Colon (tissue), 2 donors: Measurements from ENCODE around the gene ETS1.

Experiments
- FAIRE-seq: peaks from 2 replicates; lab custom pipeline; 2012; peaks lifted over from hg19 to GRCh38; lab: Jason Lieb, UNC
- donor health status: control.
- donor health status: control.

Gene ETS1

GRCh38 chr11:128587415-128587814, at the start of gene ETS1:
ETS1 (minus strand) TSS chr11:128587558; CDS start chr11:128573130, 14,428 bp downstream.
- FAIRE-seq, result no peak

DNA sequence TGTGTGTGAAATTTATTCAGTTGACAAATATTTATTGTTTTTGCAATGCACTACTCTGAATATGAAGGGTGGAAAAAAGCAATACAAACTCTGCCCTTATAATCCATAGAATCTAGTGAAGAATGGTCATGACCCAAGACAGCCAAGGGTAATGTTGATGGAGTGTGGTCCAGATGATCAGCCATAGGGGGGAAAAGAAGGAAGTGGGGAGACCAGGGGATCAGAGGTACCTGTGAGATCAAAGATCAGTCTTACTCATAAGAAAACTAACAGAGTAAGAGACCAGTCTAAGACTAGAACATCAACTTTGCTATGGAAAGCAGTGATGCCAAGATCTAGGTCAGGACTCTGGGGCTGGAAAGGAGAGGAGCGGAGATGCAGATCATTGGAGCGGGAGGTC, 47.0 kb upstream of the ETS1 start:
- no peak for FAIRE-seq

DNA sequence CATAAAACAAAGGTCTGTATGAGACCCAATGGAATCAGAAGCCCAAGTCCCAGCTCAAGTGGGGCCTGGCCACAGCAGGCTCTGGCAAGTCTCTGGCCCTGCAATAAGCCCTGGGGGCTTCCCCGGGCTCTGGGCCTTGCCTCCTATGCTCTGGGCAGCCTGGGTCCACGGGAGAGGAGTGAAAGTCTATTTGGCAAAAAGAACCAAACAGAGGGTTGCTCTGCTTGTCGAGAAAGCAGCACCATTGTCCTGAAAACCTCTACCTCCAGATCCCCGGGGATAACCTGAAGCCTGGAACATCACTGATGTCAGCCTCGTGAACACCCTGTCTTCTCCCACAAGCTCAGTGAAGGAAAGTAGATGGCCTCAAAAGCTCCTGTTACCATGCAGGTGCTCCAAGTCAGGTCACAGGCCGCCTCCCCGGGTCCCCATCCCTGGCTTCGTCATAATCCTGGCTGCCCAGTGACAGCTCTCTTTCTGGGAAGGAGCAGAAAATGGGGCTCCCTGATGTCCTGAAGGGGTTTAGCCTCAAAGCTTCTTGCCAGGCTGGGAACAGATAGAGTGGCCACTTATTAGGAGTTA, 46.1 kb upstream of the ETS1 start:
- no peak for FAIRE-seq

GRCh38 chr11:128632141-128632791, 44.9 kb upstream of the ETS1 start:
- no peak for FAIRE-seq

- FAIRE-seq, result peak; percentile 60
Measured at GRCh38 chr11:128630367-128631230, 43.2 kb upstream of the ETS1 start.

DNA sequence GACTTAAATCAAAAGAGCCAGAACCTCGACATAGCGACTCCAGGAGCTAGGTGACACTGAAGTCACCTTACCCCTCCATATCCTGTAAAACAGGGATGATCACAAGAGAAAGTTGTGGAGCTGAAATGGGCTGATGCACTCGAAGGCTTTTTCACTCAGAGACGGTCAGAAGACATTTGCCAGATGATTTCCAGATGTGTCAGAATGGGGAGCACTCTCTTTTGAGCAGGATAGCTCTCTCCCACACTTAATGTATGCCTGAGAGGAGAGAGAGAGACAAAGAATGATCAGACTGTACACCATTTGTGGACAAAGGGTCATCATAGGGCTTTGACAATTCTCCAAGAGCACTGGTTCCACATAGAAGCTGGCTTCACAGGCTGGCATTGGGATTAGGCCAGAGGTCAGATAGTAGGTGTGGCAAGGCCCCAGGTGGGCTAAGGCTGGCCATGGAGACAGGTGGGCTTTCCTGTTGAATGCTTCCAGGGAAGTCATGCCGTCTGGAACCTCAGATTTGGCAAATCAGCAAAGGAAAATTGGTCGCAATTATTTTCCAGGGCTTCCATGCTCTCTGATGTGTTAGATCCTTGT, 42.3 kb upstream of the ETS1 start:
- FAIRE-seq, result no peak

GRCh38 chr11:128628686-128629085, 41.3 kb upstream of the ETS1 start:
- FAIRE-seq, result no peak

GRCh38 chr11:128628325-128628673, 40.9 kb upstream of the ETS1 start:
- FAIRE-seq, result no peak

DNA sequence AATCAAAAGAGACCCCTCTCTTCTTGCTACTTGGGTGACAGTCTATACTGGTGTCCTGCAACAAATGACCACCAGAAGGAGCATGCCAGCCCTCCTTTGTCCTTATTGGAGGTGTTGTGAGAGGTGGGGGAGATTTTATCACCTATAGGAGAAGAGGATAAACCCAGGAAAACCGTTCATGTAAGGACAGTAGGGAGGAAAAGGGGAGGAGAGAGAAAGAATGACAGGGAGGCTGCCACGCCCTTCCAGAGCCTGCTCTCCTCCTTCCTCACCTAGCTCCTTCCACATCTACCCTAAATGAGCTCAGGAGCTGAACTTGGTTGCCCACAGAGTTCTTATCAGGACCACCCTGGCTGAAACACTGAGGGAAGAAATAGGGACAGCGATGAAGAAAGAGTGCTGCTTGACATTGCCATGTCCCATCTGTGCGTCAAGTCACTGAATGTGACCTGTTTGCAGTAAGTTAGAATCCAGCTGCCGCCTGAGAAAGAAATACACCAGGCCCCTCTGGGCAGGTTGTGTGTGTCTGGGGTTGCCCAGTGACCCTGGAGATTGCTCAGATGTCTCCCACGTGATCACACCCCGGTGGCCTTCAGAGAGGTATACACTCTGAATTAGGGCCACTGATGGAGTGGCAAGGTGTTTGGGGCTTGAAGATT, 40.4 kb upstream of the ETS1 start:
- no peak for FAIRE-seq

DNA sequence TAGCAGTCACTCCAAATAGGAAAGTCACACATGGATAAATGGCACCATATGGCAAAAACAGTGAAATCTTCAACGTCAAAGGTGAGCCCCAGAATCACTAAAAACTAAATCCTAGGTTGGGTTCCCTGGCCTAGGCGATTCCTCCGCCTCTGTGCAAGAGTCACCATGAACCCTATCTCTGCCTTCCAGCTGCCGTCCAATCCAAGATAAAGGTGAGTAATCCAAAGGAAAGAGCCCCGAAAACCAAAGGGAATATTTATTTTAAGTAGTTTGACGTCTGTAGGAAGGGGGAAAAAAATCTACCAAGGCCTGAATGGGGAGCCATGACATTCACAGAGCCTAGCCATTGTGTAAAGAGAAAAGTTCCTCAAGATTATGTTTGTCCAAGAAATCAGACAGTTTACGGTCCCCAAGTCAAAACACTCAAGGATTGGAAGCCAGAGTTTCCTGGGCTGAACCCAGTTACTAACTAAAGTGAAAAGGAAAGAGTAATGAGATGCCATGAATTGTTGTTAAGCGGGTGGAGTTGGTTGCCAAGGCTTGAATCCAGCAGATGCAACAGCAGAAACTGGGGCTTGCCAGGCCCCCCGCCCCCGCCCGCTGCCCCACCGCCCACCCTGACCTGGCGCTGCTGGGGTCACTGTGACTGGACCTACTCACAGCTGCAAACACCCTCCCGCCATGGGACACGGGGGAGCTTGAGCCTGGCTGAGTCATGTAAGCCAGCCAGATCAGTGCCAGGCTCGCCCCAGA, 39.7 kb upstream of the ETS1 start:
- no peak for FAIRE-seq

GRCh38 chr11:128625746-128626145, 38.4 kb upstream of the ETS1 start:
- no peak for FAIRE-seq

DNA sequence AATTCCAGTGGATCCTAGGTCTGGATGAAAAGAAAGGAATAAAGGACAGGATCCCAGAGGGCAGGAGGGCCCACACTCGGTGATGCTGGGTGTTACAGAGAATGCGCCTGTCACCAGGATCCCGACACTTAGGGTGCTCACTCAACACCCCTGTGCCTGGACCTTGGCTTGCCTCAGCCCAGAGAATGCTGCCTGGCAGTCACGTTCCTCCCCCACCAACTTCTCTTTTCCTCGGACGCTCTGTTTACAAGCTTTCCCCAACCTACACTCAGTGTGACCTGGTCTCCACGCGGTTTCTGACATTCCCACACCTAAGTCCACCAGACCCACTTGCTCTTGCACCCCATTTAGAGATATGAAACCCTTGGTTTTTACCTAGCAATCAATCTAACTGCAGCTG, 38.0 kb upstream of the ETS1 start:
- FAIRE-seq, result no peak

GRCh38 chr11:128624269-128625175, 37.2 kb upstream of the ETS1 start:
- FAIRE-seq, result no peak

GRCh38 chr11:128623091-128623490, 35.7 kb upstream of the ETS1 start:
- no peak for FAIRE-seq

- FAIRE-seq, result no peak
Measured at GRCh38 chr11:128621601-128622501, 34.5 kb upstream of the ETS1 start.

DNA sequence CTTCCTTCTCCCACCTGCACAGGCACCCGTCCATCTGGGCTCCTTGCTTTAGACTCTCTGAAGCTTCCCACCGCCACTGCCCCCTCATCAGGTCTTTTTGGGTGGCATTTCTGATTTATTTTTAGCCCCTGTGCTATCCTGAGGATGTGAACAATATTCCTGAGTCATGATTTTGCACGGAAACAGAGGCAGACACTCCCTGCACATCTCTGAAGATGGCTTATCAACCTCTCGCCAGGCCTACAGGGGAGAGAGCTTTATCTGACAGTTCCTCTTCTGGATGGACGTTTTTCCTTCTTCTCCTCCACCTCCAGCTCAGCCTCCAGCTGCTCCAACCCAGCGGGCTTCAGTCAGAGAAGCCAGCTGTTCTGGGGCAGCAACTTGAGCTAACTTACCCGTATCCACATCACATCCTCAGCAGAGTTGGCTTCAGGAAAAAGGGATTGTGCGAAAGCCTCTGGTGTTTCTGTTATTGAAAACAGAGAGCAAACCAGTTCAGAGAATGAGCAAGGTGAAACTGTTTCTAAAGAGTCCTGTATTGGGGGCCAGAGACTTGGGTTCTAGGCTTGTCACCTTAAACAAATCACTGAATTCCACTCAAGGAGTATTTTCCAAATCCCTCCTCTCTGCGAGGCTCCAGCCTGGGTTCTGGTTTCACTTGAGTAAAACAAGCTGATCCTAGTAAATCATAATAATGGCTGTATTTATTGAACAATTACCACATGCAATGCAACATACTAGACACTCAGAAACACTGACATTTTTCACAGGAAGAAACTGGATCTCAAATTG, 33.1 kb upstream of the ETS1 start:
- FAIRE-seq, result no peak

- FAIRE-seq, result no peak
Measured at GRCh38 chr11:128619540-128620308, 32.4 kb upstream of the ETS1 start.

- no peak for FAIRE-seq
Measured at GRCh38 chr11:128619007-128619406, 31.6 kb upstream of the ETS1 start.
